Right atrium auricular region (tissue), 2 donors: ENCODE measurements around the gene NLE1. TPM values are rescaled to one million over a fixed set of nuclear protein-coding genes. Genes with fewer than 3 reads are reported as not detected.

ENCODE experiments used
- DNase-seq: peaks from one replicate; pipeline ENCODE4 v3.0.0-alpha.2; 2019; ENCODE audit warnings: low spot score
- H3K27ac ChIP-seq, 2 donors: fragments of 200-600 bp; sonication (generic); 1 replicate in 1 of 2; 2 replicates in 1 of 2; pipeline ENCODE4 v1.5.1; 2016 to 2019
- H3K27me3 ChIP-seq, 2 donors: fragments of 200-600 bp; sonication (generic); one replicate each; pipeline versions ENCODE4 v1.5.1 to v1.6.0; 2017 to 2019
- H3K36me3 ChIP-seq: fragments of 200-600 bp; sonication (generic); one replicate; pipeline ENCODE4 v1.5.1; 2016
- H3K4me1 ChIP-seq, 2 donors: fragments of 200-600 bp; sonication (generic); one replicate each; pipeline versions ENCODE4 v1.5.1 to v1.6.0; 2017 to 2019
- H3K4me3 ChIP-seq, 2 donors: fragments of 200-600 bp; sonication (generic); 1 replicate in 1 of 2; 2 replicates in 1 of 2; pipeline ENCODE4 v1.5.1; 2017 to 2019; ENCODE audit warnings: mild to moderate bottlenecking in 1 of 2, moderate library complexity in 1 of 2
- H3K9me3 ChIP-seq, 2 donors: fragments of 200-600 bp; sonication (generic); one replicate each; pipeline ENCODE4 v1.5.1; 2019
- total RNA-seq, 2 donors: library from RNA; depleted of rRNA; stranded (reverse); fragments of >200 nt; gene quantifications; one replicate each; pipeline ENCODE4 v1.1.0, GENCODE V29; 2016
- TF ChIP-seq, protein P1 (sequence below), 2 donors: fragments of 200-600 bp; sonication (generic); IDR thresholded peaks; one replicate each; pipeline ENCODE4 v1.5.1; 2019; ENCODE audit warnings: antibody characterized with exemption in 2 of 2

Gene NLE1
- total RNA-seq, 2 donors from 2014 or later, result 3.6 to 8.2 TPM

DNA sequence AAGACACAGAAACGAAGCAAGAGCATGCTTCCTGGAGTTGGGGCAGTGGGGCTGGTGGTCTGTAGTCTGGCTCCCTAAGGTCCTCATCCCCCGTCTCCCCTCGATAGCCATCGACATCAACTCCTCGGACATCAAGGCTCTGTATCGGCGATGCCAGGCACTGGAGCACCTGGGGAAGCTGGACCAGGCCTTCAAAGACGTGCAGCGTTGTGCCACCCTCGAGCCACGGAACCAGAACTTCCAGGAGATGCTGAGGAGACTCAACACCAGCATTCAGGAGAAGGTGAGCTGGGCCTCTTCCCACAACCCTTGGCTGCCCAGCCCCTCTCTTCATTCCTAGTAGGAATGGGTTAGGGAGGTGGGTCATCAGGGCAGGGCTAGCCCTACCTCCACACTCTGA is 7.8 kb upstream of the NLE1 start:
- H3K9me3 ChIP-seq, result no peaks in the 10 kb centered on the region
- no peak for DNase-seq
- H3K36me3 ChIP-seq, result peaks cover 16% of the 10 kb centered on the region
- peaks cover 0 to 10% of the 10 kb centered on the region in 2 donors for H3K4me1 ChIP-seq
- TF ChIP-seq, protein P1, sequence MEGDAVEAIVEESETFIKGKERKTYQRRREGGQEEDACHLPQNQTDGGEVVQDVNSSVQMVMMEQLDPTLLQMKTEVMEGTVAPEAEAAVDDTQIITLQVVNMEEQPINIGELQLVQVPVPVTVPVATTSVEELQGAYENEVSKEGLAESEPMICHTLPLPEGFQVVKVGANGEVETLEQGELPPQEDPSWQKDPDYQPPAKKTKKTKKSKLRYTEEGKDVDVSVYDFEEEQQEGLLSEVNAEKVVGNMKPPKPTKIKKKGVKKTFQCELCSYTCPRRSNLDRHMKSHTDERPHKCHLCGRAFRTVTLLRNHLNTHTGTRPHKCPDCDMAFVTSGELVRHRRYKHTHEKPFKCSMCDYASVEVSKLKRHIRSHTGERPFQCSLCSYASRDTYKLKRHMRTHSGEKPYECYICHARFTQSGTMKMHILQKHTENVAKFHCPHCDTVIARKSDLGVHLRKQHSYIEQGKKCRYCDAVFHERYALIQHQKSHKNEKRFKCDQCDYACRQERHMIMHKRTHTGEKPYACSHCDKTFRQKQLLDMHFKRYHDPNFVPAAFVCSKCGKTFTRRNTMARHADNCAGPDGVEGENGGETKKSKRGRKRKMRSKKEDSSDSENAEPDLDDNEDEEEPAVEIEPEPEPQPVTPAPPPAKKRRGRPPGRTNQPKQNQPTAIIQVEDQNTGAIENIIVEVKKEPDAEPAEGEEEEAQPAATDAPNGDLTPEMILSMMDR (IDR thresholded peaks at IDR 0.05), result no peak
- H3K27ac ChIP-seq, result no peak overlapping the region
- H3K27me3 ChIP-seq, result no peaks in the 10 kb centered on the region
- no peak overlapping the region for H3K4me3 ChIP-seq

DNA sequence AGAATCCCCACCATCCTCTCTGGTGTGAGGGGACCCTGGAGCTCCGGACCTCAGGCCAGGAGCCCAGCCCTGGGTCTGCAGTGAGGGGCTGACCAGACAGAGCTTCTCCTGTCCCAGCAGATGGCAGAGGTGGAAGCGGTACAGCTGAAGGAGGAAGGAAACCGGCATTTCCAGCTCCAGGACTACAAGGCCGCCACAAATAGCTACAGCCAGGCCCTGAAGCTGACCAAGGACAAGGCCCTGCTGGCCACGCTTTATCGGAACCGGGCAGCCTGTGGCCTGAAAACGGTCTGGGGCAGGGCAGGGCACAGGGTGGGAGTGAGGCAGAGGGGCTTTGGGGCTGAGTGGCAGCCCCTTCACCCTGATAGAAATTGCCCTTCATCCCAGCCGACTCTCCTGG is 6.0 kb upstream of the NLE1 start:
- peak overlapping the region; percentile 47 to 48 for H3K4me3 ChIP-seq
- H3K36me3 ChIP-seq, result peaks cover 8% of the 10 kb centered on the region

DNA sequence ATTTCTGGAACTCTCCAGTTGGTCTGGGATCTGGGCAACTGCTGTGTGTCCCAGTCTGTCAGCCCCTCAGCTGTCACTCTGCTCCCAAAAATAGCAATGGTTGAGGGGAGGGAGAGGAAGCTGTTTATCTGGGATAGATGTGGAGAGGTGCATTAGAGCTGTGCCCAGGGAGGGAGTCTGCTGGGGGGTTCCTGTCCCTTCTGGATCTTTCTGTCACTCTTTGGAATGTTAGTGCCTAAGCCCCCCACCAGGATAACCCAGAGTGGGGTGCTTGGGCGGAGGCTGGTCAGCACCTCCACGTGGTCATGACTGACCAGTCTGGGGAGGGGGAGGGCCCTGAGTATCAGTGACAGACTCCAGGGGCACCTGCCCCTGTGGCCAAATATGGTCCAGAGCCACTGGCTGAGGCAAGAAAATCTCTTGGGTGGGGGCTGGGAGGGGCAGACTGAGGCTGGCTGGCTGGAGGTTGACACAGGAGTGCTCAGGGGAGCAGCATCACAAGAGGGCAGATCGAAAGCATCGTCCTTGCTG is 5.3 kb upstream of the NLE1 start, which contains the start of gene UNC45B:
UNC45B (plus strand) TSS at position 443 of the 531 bp plus-strand sequence. CDS start 447 bp downstream, outside the sequence.
- Histone ChIP-seq H3K27me3 (no peaks in the 10 kb centered on the region), H3K36me3 (peaks cover under 1% of the 10 kb centered on the region), H3K27ac (peak within 1 kb of the TSS; percentile 82 to 91), H3K9me3 (no peaks in the 10 kb centered on the region), H3K4me3 (peak within 1 kb of the TSS; percentile 47 to 48), H3K4me1 (peaks cover 0 to 10% of the 10 kb centered on the region in 2 donors)
- TF ChIP-seq, protein P1 (IDR thresholded peaks at IDR 0.05), result no peak
- peak; percentile 68 for DNase-seq

More for the DNA sequence above, 6.0 kb upstream of the NLE1 start:
- peaks cover 0 to 10% of the 10 kb centered on the region in 2 donors for H3K4me1 ChIP-seq
- H3K27ac ChIP-seq, result peak overlapping the region; percentile 82 to 91
- DNase-seq, result no peak
- TF ChIP-seq, protein P1 (IDR thresholded peaks at IDR 0.05), result no peak
- no peaks in the 10 kb centered on the region for H3K9me3 ChIP-seq
- H3K27me3 ChIP-seq, result no peaks in the 10 kb centered on the region

DNA sequence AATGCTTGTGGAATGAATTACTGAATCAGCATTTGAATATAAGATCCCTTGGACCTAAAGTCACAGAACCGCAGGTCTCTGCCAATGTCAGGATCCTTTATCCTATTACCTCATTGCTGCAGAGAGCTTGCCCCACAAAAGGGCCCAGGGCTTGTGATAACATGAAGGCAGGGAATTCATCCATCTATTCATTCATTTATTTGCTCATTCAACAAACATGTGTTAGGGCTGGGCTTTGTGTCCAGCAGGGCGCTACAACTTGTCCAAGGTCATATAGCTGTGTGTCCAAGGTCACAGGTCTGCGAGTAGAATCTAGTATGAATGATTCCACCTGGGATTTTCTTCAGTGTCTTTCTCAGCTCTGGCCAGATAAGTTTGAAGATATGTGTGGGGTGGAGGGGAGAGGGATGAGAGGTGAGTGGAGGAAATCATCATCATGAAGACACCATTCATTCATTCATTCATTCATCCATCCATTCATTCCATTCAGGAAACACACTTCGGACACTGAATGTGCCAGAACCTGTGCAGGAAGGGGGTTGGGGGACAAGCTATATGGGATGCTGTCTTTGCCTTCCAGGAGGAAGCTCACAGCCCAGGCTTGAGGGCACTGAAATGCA is 4.2 kb upstream of the NLE1 start:
- Histone ChIP-seq H3K36me3 (no peaks in the 10 kb centered on the region), H3K9me3 (no peaks in the 10 kb centered on the region), H3K27me3 (no peaks in the 10 kb centered on the region), H3K4me3 (no peak overlapping the region), H3K27ac (peak overlapping the region; percentile 82 to 91), H3K4me1 (peaks cover 0 to 15% of the 10 kb centered on the region in 2 donors)
- DNase-seq, result no peak
- TF ChIP-seq, protein P1 (IDR thresholded peaks at IDR 0.05), result no peak

DNA sequence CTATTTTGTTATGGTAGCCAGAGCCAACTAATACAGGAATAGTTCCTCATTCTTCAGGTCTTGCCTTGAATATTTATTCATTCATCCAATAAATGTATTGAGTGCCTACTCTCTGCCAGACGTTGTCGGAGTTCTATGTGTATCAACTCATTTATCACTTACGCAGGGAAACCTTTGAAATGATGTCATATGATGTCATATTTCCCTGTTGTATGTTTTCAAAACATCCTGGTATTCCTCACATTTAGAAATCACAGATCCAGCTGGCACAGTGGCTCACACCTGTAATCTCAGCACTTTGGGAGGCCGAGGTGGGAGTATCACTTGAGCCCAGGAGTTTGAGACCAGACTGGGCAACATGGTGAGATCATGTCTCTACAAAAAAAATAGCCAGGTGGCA is 2.7 kb upstream of the NLE1 start:
- H3K27ac ChIP-seq, result no peak overlapping the region
- no peak for DNase-seq
- H3K4me3 ChIP-seq, result no peak overlapping the region
- H3K9me3 ChIP-seq, result no peaks in the 10 kb centered on the region
- no peaks in the 10 kb centered on the region for H3K27me3 ChIP-seq
- no peaks in the 10 kb centered on the region for H3K36me3 ChIP-seq
- peaks cover 0 to 22% of the 10 kb centered on the region in 2 donors for H3K4me1 ChIP-seq
- TF ChIP-seq, protein P1 (IDR thresholded peaks at IDR 0.05), result no peak
